Liver (tissue), 2 donors: Measurements from ENCODE around the gene SLC12A8.

Experiments
- TF ChIP-seq, protein P1 (sequence below): fragments of 150-350 bp; IDR thresholded peaks from 2 replicates; pipeline ENCODE4 v1.5.1; 2017; ENCODE audit warnings: improper control_type of control experiment, low read depth, low read length; ENCODE audit not compliant: missing input control
- TF ChIP-seq, protein P2 (sequence below): IDR thresholded peaks from 2 replicates; pipeline ENCODE4 v1.6.1; 2016; ENCODE audit warnings: antibody characterized with exemption
- donor health status: healthy.

DNA sequence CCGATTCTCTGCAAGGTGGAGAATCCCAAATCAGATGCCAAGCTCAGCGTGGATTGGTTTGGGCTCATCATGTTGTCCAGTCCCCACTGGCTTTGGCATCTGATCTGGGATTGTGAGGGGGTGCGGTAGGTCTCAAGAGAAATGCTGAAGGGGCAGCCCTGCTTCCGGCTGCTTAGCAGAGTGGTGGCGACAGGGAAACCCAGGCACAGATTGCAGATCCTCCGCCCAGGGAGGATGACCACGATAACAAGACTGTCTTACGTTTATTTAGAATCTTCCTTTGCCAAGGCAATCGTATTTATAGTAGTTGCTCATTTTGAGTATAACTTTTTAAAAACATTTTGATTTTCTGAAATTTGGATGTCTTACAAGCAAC lies 61.1 kb downstream of the SLC12A8 start:
- TF ChIP-seq, protein P1, sequence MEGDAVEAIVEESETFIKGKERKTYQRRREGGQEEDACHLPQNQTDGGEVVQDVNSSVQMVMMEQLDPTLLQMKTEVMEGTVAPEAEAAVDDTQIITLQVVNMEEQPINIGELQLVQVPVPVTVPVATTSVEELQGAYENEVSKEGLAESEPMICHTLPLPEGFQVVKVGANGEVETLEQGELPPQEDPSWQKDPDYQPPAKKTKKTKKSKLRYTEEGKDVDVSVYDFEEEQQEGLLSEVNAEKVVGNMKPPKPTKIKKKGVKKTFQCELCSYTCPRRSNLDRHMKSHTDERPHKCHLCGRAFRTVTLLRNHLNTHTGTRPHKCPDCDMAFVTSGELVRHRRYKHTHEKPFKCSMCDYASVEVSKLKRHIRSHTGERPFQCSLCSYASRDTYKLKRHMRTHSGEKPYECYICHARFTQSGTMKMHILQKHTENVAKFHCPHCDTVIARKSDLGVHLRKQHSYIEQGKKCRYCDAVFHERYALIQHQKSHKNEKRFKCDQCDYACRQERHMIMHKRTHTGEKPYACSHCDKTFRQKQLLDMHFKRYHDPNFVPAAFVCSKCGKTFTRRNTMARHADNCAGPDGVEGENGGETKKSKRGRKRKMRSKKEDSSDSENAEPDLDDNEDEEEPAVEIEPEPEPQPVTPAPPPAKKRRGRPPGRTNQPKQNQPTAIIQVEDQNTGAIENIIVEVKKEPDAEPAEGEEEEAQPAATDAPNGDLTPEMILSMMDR, result no peak
- TF ChIP-seq, protein P2, sequence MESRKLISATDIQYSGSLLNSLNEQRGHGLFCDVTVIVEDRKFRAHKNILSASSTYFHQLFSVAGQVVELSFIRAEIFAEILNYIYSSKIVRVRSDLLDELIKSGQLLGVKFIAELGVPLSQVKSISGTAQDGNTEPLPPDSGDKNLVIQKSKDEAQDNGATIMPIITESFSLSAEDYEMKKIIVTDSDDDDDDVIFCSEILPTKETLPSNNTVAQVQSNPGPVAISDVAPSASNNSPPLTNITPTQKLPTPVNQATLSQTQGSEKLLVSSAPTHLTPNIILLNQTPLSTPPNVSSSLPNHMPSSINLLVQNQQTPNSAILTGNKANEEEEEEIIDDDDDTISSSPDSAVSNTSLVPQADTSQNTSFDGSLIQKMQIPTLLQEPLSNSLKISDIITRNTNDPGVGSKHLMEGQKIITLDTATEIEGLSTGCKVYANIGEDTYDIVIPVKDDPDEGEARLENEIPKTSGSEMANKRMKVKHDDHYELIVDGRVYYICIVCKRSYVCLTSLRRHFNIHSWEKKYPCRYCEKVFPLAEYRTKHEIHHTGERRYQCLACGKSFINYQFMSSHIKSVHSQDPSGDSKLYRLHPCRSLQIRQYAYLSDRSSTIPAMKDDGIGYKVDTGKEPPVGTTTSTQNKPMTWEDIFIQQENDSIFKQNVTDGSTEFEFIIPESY, result no peak
